Anterior cingulate cortex (tissue), 58 donors: ENCODE results near the gene FOXF1.

Experiments
- DNase-seq, 58 donors: peaks; one replicate each; lab custom pipeline; 2025; lab: John Stamatoyannopoulos, UW

Gene FOXF1

GRCh38 chr16:86550281-86550680, 40.0 kb downstream of the FOXF1 start:
- no peak for DNase-seq

DNA sequence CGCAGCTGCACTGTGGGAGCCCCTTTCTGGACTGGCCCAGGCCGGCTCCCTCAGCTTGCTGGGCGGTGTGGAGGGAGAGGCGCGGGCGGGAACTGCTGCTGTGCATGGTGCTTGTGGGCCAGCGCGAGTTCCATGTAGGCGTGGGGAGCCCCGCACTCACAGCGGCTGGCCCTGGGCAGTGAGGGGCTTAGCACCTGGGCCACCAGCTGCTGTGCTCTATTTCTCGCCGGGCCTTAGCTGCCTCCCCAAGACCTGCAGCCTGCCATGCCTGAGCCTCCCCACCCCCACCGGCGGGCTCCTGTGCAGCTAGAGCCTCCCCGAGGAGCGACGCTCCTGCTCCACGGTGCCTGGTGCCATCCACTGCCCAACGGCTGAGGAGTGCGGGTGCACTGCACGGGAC, 43.0 kb downstream of the FOXF1 start:
- no peak for DNase-seq

DNA sequence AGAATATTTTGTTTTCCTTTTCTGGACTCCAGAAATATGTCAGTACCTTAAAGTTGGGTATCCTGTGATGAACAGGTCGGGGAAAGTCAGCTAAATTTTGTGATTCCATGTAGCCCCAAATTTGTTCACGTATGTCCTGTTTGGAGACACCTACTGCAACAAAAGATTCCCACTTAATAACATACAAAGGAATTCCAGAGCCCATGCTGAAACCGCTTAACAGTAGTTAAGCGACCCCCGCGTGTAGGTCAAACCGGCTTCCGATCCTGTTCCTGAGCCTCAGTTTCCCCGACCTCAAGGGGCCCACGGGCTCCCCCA, 44.2 kb downstream of the FOXF1 start:
- DNase-seq = peak in 1 of 58 donors; percentile 59

GRCh38 chr16:86554917-86555703, 44.8 kb downstream of the FOXF1 start, which contains the start of gene MTHFSD:
Gene MTHFSD, minus strand, starts transcription at chr16:86555235. Its CDS starts 51 bp downstream, at chr16:86555184.
- peak in 57 of 58 donors; percentile 47 to 97 (median 85) for DNase-seq

- no peak for DNase-seq
These were observed 45.4 kb downstream of the FOXF1 start for GRCh38 chr16:86555704-86556075.

DNA sequence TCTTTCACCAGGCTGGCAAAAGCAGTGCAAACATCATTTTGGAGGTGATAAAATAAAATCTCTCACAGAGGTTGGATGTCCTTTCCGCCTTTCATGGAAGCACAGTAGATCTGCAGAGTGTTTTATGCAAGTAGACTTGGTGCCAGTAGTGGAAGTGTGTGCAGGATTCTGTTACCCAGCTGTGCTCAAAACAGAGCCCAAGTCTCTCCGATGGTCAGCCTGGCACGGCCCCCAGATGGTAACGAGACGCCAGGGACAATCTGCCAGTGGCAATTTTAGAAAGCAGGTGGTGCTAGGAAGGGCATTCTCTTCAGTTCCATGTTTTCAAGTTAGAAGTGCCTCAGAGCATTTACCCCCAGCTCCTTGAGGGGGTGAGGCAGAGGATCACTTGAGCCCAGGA, 46.2 kb downstream of the FOXF1 start:
- no peak for DNase-seq

- DNase-seq = no peak
These were observed 47.3 kb downstream of the FOXF1 start for GRCh38 chr16:86557587-86557986.

- no peak for DNase-seq
These were observed 48.2 kb downstream of the FOXF1 start for GRCh38 chr16:86558355-86559193.

- DNase-seq = no peak
These were observed 49.5 kb downstream of the FOXF1 start for GRCh38 chr16:86559802-86560305.

DNA sequence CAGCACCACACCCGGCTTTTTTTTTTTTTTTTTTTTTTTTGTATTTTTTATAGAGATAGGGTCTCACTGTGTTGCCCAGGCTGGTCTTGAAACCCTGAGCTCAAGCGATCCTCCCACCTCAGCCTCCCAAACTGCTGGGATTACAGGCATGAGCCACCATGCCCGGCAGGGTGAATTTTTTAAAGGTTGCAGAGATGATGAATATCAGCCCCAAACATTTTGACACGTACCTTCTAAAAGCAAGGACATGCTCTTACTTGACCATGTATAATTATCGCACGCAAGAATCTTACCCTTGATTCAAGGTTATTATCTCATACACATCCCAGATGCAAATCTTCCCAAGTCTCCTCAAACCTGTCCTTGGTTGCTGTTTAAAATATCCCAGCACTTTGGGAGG, 52.0 kb downstream of the FOXF1 start:
- DNase-seq = no peak

GRCh38 chr16:86563469-86564345, 53.4 kb downstream of the FOXF1 start:
- peak in 57 of 58 donors; percentile 14 to 91 (median 74) for DNase-seq
